SK-N-SH (cell line): ENCODE results near the gene GSTCD. TPM values are rescaled to one million over a fixed set of nuclear protein-coding genes. Genes with fewer than 3 reads are reported as not detected.

ENCODE experiments used
- CTCF ChIA-PET: fragments of 300-600, 350-600 bp; formaldehyde crosslinking; extraction: SDS; loops from one replicate; lab custom pipeline; 2021; lab: Yijun Ruan, JAX
- POLR2A ChIA-PET: fragments of 350-600 bp; sonication (Branson Sonifier 250); formaldehyde crosslinking; extraction: SDS; loops from one replicate; lab custom pipeline; 2020; ENCODE audit warnings: antibody characterized with exemption, inconsistent platforms; lab: Yijun Ruan, JAX
- DNase-seq: peaks from one replicate; pipeline ENCODE4 v3.0.0; 2012
- H2AFZ ChIP-seq: fragments of 200-600 bp; sonication (generic); 2 replicates; pipeline ENCODE4 v1.8.1; 2016; ENCODE audit warnings: antibody characterized with exemption, mild to moderate bottlenecking, low read depth
- H3F3A ChIP-seq: fragments of 200-600 bp; sonication (generic); replicated peaks from 2 replicates; pipeline ENCODE3; 2016; ENCODE audit warnings: antibody characterized with exemption, mild to moderate bottlenecking; ENCODE audit not compliant: insufficient read depth
- H3K27ac ChIP-seq, 2 experiments: fragments of 200-500 bp in 1 of 2; fragments of 200-600 bp in 1 of 2; sonication (Bioruptor generic) in 1 of 2; sonication (generic), shearing (Covaris generic) in 1 of 2; 2 replicates each; pipeline versions ENCODE4 v1.5.1 to v1.6.1; 2014 to 2016; ENCODE audit warnings: low read depth in 2 of 2, inconsistent platforms in 1 of 2, low read length in 1 of 2, mild to moderate bottlenecking in 1 of 2, mixed read lengths in 1 of 2
- H3K27me3 ChIP-seq: fragments of 200-600 bp; sonication (generic), shearing (Covaris generic); 2 replicates; pipeline ENCODE4 v1.6.1; 2016; ENCODE audit warnings: mixed run types; ENCODE audit not compliant: insufficient read depth
- H3K36me3 ChIP-seq, 2 experiments: fragments of 200-500 bp in 1 of 2; fragments of 200-600 bp in 1 of 2; sonication (Bioruptor generic) in 1 of 2; sonication (generic) in 1 of 2; replicated peaks in 1 of 2; 2 replicates each; pipeline versions ENCODE3 to v1.5.1; 2014 to 2016; ENCODE audit warnings: low read length in 1 of 2, mild to moderate bottlenecking in 1 of 2; ENCODE audit not compliant: insufficient read depth in 2 of 2, control insufficient read depth in 1 of 2
- H3K4me1 ChIP-seq, 2 experiments: fragments of 200-500 bp in 1 of 2; fragments of 200-600 bp in 1 of 2; sonication (Bioruptor generic) in 1 of 2; sonication (generic), shearing (Covaris generic) in 1 of 2; 2 replicates each; pipeline versions ENCODE4 v1.5.1 to v1.6.1; 2014 to 2016; ENCODE audit warnings: low read depth in 1 of 2, low read length in 1 of 2, mixed run types in 1 of 2; ENCODE audit not compliant: insufficient read depth in 2 of 2, control insufficient read depth in 1 of 2
- H3K4me2 ChIP-seq: fragments of 200-600 bp; sonication (generic), shearing (Covaris generic); 2 replicates; pipeline ENCODE4 v1.6.1; 2017; ENCODE audit warnings: mixed run types
- H3K4me3 ChIP-seq, 2 experiments: fragments of 200-500 bp in 1 of 2; fragments of 200-600 bp in 1 of 2; sonication (Bioruptor generic) in 1 of 2; sonication (generic), shearing (Covaris generic) in 1 of 2; 2 replicates each; pipeline versions ENCODE4 v1.5.1 to v1.8.1; 2014 to 2016; ENCODE audit warnings: low read depth in 2 of 2, inconsistent platforms in 1 of 2, low read length in 1 of 2, mild to moderate bottlenecking in 1 of 2, mixed read lengths in 1 of 2, moderate library complexity in 1 of 2
- H3K79me2 ChIP-seq: fragments of 200-600 bp; sonication (generic); 2 replicates; pipeline ENCODE4 v1.8.1; 2017; ENCODE audit warnings: mild to moderate bottlenecking; ENCODE audit not compliant: insufficient read depth
- H3K9ac ChIP-seq: fragments of 200-600 bp; sonication (generic); 2 replicates; pipeline ENCODE4 v1.6.1; 2017; ENCODE audit warnings: mixed run types
- H3K9me2 ChIP-seq: fragments of 200-600 bp; sonication (generic); 2 replicates; pipeline ENCODE4 v1.6.1; 2017; ENCODE audit warnings: mixed run types
- H3K9me3 ChIP-seq: fragments of 200-600 bp; sonication (generic); 2 replicates; pipeline ENCODE4 v1.6.1; 2017; ENCODE audit warnings: mixed run types, mild to moderate bottlenecking, moderate library complexity
- H4K20me1 ChIP-seq: fragments of 200-600 bp; sonication (generic); 2 replicates; pipeline ENCODE4 v1.6.1; 2017; ENCODE audit warnings: mild to moderate bottlenecking, mixed run types; ENCODE audit not compliant: insufficient read depth
- CHD2 ChIP-seq: fragments of 150-350 bp; IDR thresholded peaks from 2 replicates; pipeline ENCODE4 v1.6.1; 2018; ENCODE audit warnings: low read length; ENCODE audit not compliant: partially characterized antibody
- ELF1 ChIP-seq: IDR thresholded peaks from 2 replicates; pipeline ENCODE4 v1.4.0; 2012
- FOXM1 ChIP-seq: IDR thresholded peaks from 2 replicates; pipeline ENCODE4 v1.4.0; 2012; ENCODE audit warnings: low read depth, mild to moderate bottlenecking
- JUND ChIP-seq: IDR thresholded peaks from 2 replicates; pipeline ENCODE4 v1.4.0; 2012
- NRF1 ChIP-seq: IDR thresholded peaks from 2 replicates; pipeline ENCODE4 v1.6.1; 2012; ENCODE audit warnings: low read depth, mild to moderate bottlenecking, low read length
- SIN3A ChIP-seq: IDR thresholded peaks from 2 replicates; pipeline ENCODE4 v1.6.1; 2012; ENCODE audit warnings: low read depth, mild to moderate bottlenecking, low read length, moderate library complexity, borderline replicate concordance
- WGBS: methylation state at CpG from one replicate; pipeline ENCODE4 v1.1.6; 2017; ENCODE audit warnings: low lambda C conversion rate; 5-methylcytosine and 5-hydroxymethylcytosine counted together
- polyA plus RNA-seq, 3 experiments: library from polyadenylated mRNA; depleted of rRNA; stranded (reverse); fragments of >200 nt; gene quantifications; 2 replicates each; pipeline ENCODE4 v1.2.3, GENCODE V29; 2012
- TF ChIP-seq, protein P1 (sequence below): IDR thresholded peaks from 2 replicates; pipeline ENCODE4 v1.6.1; 2012; ENCODE audit warnings: mild to moderate bottlenecking, low read depth, low read length, moderate library complexity
- TF ChIP-seq, protein P2 (sequence below): fragments of 200-600 bp; sonication (generic); IDR thresholded peaks from 2 replicates; pipeline ENCODE4 v1.6.1; 2017; ENCODE audit warnings: antibody characterized with exemption, mild to moderate bottlenecking, moderate library complexity
- TF ChIP-seq, protein P3 (sequence below): IDR thresholded peaks from 2 replicates; pipeline ENCODE4; 2012
- TF ChIP-seq, protein P4 (sequence below): fragments of 150-350 bp; IDR thresholded peaks from 2 replicates; pipeline ENCODE4 v1.6.1; 2016; ENCODE audit warnings: mild to moderate bottlenecking, low read depth, low read length

Gene GSTCD
- polyA plus RNA-seq, 1 of the 3 experiments (the other 2 are of a cell fraction) = 4.8 TPM

DNA sequence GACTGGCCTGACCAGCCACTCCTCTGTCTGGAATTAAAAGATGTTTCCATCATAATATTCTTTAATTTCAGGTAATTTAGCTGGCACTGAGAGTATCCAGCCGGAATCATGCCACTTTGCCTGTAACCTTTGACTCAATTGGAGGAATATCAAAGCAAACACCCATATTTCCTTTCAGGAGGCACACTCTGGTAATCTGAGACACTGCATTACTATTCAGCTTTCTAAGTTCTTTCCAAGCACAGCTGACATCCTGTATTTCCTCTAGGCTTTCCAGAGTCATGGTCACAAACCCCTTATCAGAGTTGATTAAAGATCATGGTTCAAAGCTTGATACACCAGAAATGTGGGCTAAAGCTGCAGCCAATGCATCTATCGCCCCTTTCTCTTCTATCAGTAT is 29.4 kb upstream of the GSTCD start (continued):
- TF ChIP-seq, protein P1, sequence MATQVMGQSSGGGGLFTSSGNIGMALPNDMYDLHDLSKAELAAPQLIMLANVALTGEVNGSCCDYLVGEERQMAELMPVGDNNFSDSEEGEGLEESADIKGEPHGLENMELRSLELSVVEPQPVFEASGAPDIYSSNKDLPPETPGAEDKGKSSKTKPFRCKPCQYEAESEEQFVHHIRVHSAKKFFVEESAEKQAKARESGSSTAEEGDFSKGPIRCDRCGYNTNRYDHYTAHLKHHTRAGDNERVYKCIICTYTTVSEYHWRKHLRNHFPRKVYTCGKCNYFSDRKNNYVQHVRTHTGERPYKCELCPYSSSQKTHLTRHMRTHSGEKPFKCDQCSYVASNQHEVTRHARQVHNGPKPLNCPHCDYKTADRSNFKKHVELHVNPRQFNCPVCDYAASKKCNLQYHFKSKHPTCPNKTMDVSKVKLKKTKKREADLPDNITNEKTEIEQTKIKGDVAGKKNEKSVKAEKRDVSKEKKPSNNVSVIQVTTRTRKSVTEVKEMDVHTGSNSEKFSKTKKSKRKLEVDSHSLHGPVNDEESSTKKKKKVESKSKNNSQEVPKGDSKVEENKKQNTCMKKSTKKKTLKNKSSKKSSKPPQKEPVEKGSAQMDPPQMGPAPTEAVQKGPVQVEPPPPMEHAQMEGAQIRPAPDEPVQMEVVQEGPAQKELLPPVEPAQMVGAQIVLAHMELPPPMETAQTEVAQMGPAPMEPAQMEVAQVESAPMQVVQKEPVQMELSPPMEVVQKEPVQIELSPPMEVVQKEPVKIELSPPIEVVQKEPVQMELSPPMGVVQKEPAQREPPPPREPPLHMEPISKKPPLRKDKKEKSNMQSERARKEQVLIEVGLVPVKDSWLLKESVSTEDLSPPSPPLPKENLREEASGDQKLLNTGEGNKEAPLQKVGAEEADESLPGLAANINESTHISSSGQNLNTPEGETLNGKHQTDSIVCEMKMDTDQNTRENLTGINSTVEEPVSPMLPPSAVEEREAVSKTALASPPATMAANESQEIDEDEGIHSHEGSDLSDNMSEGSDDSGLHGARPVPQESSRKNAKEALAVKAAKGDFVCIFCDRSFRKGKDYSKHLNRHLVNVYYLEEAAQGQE = no peak
- TF ChIP-seq CHD2 (no peak), SIN3A (no peak), NRF1 (no peak)
- TF ChIP-seq, protein P2, sequence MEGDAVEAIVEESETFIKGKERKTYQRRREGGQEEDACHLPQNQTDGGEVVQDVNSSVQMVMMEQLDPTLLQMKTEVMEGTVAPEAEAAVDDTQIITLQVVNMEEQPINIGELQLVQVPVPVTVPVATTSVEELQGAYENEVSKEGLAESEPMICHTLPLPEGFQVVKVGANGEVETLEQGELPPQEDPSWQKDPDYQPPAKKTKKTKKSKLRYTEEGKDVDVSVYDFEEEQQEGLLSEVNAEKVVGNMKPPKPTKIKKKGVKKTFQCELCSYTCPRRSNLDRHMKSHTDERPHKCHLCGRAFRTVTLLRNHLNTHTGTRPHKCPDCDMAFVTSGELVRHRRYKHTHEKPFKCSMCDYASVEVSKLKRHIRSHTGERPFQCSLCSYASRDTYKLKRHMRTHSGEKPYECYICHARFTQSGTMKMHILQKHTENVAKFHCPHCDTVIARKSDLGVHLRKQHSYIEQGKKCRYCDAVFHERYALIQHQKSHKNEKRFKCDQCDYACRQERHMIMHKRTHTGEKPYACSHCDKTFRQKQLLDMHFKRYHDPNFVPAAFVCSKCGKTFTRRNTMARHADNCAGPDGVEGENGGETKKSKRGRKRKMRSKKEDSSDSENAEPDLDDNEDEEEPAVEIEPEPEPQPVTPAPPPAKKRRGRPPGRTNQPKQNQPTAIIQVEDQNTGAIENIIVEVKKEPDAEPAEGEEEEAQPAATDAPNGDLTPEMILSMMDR = no peak

DNA sequence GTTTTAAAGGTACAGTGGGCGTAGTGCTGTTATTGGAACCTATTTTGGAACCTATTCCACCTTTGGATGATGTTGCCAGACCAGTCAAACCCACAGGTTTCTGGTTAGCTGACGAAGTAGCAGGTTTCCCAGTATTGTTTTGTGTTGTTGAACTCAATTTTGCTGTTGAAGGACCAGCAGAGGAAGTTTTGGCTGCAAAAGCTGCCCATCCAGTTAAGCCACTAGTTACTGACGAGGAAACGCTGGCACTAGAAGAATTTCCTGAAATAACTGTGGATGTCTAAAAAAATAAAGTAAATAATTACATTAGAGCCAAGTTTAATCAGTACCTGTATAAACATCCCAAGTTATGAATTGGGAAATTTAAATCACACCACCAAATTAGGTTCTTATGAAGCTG is 25.5 kb upstream of the GSTCD start:
- ChIA-PET POLR2A (no interaction called here), CTCF (interaction anchor here (1.0 to 1.7 kb wide), 2 partner anchors 16 to 179 kb away, joined by 3 to 4 read pairs; no protein-coding TSS in a partner anchor)
- H3K79me2 ChIP-seq = no peaks in the 10 kb centered on the region
- DNase-seq = no peak
- H3K9me2 ChIP-seq = no peaks in the 10 kb centered on the region
- WGBS = 97% methylated on average over 4 of the region's 4 CpGs
- no peak overlapping the region for H3K4me2 ChIP-seq
- peaks cover 52 to 63% of the 10 kb centered on the region in 2 experiments for H3K36me3 ChIP-seq
- no peak overlapping the region for H3K27ac ChIP-seq
- H3F3A ChIP-seq = peaks cover 5% of the 10 kb centered on the region
- no peaks in the 10 kb centered on the region for H3K27me3 ChIP-seq
- TF ChIP-seq JUND = no peak
- no peak for TF ChIP-seq NRF1
- TF ChIP-seq ELF1 = no peak
- no peak for TF ChIP-seq FOXM1
- TF ChIP-seq, protein P3, sequence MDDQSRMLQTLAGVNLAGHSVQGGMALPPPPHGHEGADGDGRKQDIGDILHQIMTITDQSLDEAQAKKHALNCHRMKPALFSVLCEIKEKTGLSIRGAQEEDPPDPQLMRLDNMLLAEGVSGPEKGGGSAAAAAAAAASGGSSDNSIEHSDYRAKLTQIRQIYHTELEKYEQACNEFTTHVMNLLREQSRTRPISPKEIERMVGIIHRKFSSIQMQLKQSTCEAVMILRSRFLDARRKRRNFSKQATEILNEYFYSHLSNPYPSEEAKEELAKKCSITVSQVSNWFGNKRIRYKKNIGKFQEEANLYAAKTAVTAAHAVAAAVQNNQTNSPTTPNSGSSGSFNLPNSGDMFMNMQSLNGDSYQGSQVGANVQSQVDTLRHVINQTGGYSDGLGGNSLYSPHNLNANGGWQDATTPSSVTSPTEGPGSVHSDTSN = no peak
- TF ChIP-seq, protein P4, sequence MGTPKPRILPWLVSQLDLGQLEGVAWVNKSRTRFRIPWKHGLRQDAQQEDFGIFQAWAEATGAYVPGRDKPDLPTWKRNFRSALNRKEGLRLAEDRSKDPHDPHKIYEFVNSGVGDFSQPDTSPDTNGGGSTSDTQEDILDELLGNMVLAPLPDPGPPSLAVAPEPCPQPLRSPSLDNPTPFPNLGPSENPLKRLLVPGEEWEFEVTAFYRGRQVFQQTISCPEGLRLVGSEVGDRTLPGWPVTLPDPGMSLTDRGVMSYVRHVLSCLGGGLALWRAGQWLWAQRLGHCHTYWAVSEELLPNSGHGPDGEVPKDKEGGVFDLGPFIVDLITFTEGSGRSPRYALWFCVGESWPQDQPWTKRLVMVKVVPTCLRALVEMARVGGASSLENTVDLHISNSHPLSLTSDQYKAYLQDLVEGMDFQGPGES = no peak
- no peaks in the 10 kb centered on the region for H4K20me1 ChIP-seq
- no peak overlapping the region for H3K4me3 ChIP-seq
- H3K4me1 ChIP-seq = 0 out of 4 replicates have a peak, but pooled peaks cover 0 to 4% of the 10 kb centered on the region in 2 experiments
- H3K9me3 ChIP-seq = no peaks in the 10 kb centered on the region
- H2AFZ ChIP-seq = no peak overlapping the region
- H3K9ac ChIP-seq = no peak overlapping the region
